GM19463 (cell line): ENCODE results near the gene SH3D19.

ENCODE experiments used
- ATAC-seq: cut with Tn5 transposase; IDR thresholded peaks from one replicate; pipeline ENCODE4 v1.9.1; 2021; ENCODE audit warnings: mild to moderate bottlenecking, moderate library complexity; ENCODE audit not compliant: unreplicated experiment

The SH3D19 gene

DNA sequence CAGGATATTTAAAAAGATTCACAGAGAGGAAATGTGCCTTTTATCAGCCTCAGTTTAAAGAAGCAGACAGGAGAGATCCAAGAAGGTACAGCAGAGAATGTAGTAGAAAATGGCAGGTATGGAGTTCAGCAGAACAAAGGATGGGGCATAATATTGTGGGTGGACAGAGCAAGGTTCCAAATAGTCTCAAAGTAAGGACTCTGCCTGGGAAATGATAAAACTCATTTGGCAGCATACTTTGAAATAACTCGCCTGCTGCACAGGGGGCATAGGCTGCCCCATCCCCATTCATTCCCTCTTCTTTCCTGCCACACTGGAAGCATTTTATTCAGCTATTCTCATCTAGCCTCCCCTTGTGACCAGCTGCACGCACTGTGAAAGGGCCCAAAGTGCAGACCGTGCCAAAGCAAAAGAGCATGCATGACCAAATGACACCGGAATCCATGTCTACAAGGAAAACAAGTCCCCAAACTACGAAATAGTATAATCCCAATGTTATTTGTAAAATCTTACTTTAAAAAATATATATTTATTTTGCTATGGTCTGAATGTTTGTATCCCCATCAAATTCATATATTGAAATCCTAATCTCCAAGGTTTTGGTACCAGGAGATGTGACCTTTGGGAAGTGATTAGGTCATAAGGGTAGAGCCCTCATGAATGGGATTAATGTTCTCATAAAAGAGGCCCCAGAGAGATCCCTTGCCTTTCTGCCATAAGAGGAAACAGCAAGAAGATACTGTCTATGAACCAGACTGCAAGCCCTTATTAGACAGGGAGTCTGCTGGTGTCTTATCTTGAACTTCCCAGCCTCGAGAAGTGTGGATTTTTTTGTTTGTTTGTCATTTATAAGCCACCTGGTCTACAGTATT lies 125.8 kb downstream of the SH3D19 start:
- ATAC-seq = no peak

DNA sequence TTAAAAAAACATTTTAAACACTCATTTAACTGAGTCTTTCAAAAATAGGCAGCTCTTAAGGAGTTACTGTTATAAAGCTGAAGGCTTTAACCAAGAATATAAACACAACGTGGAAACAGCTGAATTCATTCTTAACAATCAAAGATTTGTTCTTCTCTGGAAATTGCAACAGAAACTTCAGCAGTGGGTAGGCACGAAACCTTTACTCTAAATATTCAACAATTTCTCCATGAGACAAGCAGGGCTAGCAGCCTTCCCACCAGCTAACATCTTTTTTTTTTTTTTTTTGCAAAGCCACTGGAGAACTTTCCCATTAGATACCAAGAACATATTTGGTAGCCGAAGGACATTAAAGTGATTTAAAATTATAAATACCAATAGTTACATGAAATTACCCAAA lies 126.7 kb downstream of the SH3D19 start:
- no peak for ATAC-seq

DNA sequence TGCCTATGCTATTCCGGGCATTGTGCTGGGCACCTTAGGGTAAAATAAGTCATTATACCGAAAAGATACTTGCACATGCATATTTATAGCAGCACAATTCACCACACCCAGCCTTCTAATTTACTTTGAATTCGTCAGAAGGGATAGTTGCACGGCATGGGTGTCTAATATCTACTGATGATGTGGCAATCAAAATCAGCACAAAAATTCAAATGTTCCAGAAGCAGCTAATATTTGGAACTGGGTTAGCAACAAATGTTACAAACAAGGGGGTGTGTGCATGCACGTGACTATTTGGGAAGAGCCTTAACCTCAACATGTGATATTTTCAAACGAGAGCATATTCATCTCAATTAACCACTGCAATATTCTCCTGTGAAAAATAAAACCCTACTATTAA lies 128.2 kb downstream of the SH3D19 start:
- no peak for ATAC-seq

DNA sequence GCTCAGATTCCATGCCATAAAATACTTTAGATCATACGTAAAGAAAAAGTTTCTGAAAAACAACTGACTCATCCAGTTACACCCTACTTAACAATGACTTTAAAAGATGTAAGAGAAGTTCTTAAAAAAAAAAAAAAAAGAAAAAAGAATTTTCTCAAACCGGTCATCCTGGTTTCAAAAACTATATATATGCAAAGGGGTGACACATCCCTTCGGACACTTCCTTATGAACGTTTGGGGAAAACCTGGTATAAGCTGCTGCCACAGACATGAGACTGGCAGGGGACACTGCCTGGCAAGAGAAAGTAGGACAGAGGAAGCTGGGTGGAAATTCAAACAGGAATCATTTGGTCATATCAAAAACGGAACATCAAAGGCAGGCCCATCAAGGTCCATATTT lies 129.6 kb downstream of the SH3D19 start:
- ATAC-seq = no peak

DNA sequence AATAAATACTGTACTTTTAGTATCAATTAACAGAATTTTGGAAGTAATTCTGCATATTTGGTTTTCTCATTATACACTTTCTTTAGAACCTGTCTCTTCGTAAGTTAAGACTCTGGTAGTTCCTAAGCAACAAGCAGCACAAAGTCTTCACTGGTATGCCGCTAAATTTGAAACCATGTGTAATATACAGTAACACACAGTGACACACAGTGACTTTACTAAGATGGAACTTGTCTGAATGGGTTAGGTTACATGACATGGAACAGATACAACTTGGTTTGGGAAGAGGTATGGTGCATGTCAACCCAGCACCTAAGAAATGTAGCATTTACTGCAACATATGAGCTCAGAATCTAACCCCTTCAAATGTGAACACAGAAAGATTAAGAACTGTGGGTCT lies 132.0 kb downstream of the SH3D19 start:
- ATAC-seq = no peak

DNA sequence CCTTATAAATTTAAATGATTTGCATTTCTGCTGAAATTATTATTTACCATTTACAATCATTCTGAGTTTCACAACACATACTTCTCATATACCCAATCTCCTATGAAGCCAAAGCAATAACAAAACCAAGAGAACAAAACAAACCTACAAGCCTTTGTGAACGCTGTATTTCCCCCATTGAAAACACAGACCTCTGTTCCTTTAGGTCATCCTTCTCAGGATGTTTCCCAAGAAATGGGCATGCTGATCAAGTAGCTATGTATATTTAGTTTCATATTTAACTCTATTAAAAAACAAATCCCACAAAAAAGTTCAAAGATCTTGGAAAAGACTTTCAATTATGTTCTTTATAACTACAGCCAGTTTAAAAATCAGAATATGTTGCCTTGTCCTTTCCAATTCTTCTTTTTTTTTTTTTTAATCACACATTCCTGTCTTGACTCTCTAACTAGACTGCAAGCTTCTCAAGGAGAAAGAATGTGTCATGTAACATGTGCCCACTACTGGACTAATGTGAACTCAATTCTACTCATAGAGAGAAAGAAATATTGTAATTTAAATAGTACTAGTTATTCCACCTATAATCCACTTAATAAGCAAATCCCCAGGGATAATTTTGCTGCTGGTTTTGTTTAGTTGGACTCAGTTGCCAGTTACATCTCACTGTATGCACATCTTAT lies 132.7 kb downstream of the SH3D19 start:
- ATAC-seq = no peak

DNA sequence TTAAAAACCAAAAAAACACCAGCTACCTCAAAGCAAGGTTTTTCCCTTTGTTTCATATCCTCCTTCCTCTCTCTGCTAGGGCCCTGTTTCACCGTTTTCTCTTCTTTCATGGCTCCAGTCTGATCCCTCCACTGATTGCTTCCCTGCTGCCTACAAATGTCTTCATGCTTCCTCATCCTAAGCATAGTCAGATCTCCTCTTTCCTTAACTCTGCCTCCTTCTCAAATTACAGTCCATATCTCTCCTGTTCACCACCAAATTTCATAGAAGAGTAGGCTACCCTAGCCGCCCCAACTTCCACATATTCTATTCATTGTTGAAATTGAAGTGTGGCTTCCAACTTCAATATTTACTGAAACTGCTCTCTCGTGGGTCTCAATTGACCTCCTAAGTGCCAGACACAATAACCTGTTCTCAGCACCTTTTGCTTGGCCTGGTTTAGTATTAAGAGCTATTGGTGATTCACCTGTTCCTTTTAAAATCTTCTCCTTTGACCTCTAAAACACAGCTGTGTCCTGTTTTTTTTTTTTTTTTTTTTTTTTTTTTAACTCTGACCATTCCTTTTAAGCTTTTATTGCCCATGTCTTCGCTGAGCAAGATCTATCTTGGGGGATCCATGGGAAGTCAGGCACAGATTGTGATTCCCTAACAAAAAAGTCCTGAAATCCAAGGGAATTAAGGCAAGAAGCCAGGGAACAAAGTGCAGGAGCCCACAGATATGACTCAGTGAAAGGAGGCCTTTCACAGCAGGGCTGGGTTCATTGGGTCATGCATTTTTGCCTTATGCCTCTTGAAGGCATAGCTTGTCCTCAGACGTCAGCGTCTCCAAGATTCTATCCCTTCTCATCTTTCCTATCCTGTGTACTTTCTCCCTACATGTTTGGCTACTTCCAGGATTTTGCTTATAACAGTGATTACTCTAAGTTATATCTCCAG lies 140.6 kb downstream of the SH3D19 start:
- no peak for ATAC-seq

DNA sequence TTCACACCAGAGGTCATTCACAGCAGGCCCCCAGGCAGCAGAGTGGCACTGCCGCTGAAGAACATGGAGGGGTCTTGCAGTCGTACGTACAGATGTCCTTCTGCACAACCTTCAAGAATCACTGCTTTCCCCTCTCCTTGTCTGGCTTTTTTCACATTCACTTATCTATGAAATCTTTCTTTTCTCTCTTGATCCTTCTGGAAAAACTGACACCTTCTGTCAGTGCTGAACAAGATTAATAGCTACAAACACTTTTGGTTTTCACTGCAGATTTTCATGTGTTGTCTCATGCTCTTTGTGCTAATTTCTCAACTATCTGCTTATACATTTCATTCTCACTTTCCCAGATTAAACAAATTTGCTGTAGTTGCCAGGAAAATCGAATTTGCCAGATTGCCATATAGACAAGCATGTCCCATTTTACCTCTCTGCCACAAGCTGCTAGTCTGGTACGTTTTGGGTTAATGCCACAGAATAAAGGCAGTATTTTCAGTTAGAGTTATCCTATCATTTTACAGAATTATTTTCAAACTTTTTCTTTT lies 142.9 kb downstream of the SH3D19 start:
- ATAC-seq = no peak

DNA sequence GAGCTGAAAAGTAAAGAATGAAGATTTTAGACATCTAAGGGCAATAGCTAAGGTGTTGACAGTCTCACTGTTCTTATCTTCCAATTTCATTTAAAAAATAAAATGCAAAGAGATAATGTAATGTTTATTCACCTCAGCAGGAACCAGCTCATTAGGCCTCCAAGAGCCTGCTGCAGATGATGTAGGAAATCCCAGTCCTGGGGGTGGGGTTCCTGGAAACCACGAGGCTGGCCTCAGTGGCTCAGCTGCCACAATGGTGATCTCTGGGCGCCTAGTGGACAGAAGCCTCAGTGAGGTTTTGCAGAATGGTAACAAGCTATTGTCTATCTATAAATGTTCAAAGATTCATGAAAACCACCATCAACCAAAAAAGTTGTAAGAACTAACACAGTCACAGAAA lies 148.7 kb downstream of the SH3D19 start:
- ATAC-seq = no peak

DNA sequence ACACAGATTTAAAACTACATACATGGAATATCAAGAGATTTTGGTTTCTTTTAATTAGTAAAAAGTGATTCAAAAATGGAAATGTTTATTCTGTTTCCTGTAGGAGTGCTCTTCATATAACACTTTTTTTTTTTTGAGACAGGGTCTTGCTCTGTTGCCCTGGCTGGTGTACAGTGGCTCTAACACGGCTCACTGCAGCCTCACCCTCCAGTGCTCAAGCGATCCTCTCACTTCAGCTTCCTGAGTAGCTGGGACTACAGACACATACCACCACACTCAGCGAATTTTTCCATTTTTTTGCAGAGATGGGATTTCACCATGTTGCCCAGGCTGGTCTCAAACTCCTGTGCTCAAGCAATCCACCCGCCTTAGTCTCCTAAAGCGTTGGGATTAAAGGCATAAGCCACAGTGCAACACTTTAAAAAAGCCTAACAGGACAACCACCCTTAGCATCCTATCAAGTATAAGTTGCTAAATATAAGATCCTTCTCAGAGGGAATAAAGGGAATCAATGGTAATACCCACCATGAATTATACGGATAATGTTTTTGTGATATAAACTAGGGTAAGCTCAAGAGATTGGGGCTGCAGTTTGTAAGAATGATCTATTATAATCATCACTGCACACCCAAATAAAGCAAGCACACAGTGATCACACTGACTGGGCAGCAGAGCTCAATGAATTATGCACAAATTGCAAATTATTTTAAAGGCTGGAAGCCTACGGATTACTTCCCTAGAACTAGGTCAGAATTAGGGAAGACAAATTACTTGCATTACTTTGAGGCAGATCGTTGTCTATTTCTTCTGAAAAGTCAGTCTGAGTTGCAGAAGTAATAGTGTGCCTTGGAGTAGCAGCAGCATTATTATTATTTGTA lies 149.4 kb downstream of the SH3D19 start:
- no peak for ATAC-seq

DNA sequence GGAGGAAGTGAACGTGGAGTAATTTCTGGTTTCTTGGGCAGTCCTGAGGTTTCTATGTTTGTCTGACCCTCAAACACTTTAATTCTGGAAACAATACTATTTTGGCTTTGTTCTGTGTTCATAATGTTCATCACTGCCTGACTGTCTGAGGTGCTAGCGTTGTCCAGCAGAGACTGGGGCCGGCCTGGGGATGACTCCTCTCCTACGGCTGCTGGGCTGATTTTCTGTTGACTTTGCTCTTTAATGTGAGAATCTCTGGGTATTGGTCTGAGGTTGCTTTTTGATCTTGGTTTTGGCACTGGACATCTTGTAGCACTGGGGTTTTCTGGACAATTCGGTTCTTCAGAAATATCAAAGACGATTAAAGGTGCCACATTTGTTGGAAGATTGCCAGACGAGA lies 150.2 kb downstream of the SH3D19 start:
- ATAC-seq = no peak

DNA sequence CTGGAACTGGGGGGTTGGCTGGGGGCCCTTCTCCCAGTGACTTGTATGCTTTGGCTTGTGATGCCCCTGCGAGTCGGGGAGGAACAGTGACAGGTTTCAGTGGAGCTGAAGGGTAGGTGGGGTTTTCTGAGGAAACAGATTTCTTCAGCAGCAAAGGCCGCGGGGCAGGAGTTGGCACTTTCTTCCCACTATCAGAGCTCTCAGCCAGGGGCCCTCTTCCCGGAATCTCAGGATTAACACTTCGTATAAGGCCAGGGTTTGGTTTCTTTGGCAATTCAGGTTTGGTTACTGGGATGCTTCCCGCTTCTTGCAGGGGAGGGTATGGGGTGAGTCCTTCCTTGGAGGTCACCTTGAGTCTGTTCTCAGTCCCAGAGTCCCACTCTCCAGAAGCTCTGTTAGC lies 150.6 kb downstream of the SH3D19 start:
- ATAC-seq = no peak

DNA sequence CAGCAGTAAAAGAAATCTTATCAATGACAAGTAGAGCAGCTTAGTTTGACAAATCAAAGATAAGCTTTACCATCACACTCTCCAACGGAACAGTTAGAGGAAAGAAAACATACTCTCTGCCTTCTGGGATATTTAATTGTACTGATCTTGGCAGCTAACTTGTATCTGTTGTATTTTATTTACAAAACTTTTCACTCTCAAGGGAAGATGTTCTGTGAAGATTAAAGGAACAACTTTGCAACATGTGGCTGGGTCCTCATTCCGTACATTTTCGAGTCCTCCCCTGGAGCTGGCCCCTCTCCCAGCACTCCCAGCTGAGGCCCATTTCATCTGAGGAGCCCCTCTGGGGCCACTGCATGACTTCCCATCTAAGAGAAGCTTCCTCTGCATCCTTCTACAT lies 151.5 kb downstream of the SH3D19 start:
- ATAC-seq = no peak

DNA sequence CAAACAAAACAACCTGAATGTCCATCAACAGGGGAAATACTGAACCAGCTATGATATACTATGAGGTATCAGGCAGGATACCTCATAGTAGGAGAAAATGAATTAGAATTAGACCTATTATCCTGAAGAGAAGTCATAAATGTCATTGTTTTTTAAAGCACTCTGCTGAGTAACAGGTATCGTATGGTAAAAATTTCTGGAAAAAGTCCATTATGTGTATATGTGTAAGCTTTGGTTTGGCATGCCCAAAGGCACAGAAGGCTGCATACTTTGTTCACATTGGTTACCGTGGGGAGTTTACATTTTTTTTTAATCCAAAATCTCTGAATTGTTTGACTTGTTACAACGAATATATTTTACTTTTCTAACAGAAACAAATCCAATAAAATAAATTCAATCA lies 155.5 kb downstream of the SH3D19 start:
- no peak for ATAC-seq

DNA sequence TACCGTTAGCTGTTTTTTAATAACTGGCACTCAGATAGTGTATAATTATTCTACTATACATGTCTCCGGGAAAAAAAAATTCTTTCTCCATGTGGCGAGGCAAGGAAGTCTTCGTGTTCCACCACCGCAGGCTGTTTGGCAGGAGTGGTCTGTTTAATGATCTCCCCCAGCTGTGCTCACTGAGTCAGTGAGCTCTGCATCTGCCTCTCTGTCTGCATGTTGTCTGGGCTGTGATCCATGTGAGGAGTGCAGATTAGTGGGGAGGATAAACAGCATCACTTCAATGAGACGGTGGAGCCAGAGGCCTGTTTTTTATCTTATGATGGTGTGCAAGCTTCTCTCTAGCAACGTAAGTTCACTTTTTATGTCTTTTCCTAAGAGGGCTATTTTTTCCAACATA lies 156.2 kb downstream of the SH3D19 start:
- no peak for ATAC-seq

DNA sequence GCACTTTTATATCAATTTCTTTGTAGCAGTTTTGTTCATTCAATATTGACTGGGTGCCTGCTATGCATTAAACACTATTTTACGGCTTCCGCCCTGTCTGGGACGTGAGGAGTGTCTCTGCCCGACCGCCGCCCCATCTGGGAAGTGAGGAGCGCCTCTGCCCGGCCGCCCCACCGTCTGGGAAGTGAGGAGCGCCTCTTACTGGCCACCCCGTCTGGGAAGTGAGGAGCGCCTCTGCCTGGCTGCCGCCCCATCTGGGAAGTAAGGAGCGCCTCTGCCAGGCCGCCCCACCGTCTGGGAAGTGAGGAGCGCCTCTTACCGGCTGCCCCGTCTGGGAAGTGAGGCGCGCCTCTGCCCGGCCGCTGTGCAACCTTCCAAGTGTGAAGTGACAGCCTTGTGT lies 157.8 kb downstream of the SH3D19 start:
- ATAC-seq = no peak

DNA sequence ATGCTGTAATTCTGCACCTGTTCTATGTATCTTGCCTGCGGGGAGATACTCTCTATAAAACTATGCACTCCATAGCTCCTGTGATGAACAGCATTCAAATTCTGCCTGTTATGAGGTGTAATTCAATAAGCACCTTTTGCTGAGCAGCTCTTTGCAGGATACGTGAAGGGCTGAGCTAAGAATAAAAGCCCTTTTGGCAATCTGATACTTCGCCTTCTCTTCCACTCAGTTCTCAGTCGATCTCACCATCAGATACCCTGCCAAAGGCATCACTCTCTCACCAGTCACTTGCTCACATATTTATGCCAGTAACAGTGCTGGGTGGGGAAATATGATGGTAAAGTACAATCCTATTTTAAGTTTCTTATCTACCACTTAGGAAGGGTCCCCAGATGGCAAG lies 158.8 kb downstream of the SH3D19 start:
- ATAC-seq = no peak

DNA sequence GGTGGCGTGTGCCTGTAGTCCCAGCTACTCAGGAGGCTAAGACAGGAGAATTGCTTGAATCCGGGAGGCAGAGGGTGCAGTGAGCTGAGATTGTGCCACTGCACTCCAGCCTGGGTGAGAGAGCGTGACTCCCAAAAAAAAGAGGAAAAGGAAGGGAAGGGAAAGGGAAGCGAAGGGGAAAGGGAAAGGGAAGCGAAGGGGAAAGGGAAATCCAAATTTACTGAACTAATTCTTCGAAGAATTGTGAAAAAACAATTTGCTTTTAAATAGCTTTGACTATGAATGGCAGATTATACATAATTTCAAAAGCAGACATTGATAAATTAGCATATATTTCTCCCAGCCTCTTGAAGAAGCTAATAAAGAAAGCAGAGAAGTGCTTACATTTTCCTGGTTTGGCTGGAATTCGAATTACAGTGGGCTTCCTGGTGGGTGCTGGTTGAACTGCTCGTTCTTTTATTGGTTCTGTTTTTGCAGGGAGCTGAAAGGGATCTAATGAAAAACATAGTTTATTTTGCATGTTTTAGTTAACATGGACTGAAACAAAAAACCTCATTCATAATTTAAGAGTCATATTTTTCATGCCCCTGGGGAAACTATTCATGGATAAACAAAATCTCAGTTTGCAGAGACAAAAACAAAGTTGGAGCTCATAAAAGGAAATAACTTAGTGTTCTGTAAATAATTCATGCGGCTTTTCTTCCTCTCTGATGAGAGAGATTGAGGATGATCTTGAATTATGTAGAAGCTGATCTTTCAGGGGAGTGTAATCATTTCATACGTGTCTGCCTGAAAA lies 160.0 kb downstream of the SH3D19 start:
- ATAC-seq = no peak

DNA sequence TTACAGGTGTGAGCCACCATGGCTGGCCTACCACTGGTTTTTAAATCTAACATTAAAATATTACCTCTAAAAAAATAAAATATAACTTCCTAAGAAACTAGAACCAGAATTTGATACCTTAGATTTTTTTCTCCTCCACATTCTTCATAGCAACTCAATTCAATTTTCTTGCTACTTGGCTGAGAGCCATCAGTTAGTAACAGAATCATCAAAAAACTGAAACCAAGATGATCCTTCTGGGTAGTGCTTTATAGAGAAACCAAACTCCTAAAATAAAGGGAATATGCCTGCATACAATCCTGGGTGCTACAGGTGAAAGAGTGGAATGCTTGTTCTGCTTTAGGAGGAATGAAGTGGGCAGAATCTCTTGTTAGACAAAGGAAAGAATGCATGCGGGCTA lies 161.6 kb downstream of the SH3D19 start:
- no peak for ATAC-seq
